Measurements from ENCODE around the gene SMIM26. TPM values are rescaled to one million over a fixed set of nuclear protein-coding genes. Genes with fewer than 3 reads are reported as not detected.

The SMIM26 gene
- total RNA-seq, 1 donor from 2014 or later: 55.7 TPM

- TF ChIP-seq CTCF (IDR thresholded peaks at IDR 0.05): no peak
- DNase-seq (ENCODE audit: extremely low spot score, unreplicated experiment): no peak
- no peak overlapping the region for H3K4me3 Mint-ChIP-seq (ENCODE audit: unreplicated experiment)
- H3K27ac Mint-ChIP-seq (ENCODE audit: unreplicated experiment): no peak overlapping the region
- no peaks in the 10 kb centered on the region for H3K27me3 Mint-ChIP-seq (ENCODE audit: unreplicated experiment)
- H3K4me1 Mint-ChIP-seq (ENCODE audit: unreplicated experiment): peaks cover 8% of the 10 kb centered on the region
- H3K9me3 Mint-ChIP-seq (ENCODE audit: unreplicated experiment): no peaks in the 10 kb centered on the region
- H3K36me3 Mint-ChIP-seq (ENCODE audit: unreplicated experiment): peaks cover 57% of the 10 kb centered on the region
These were observed 39.4 kb upstream of the SMIM26 start for GRCh38 chr20:18527836-18528235.

GRCh38 chr20:18529041-18529440, 38.2 kb upstream of the SMIM26 start:
- no peaks in the 10 kb centered on the region for H3K9me3 Mint-ChIP-seq (ENCODE audit: unreplicated experiment)
- no peaks in the 10 kb centered on the region for H3K27me3 Mint-ChIP-seq (ENCODE audit: unreplicated experiment)
- no peak for TF ChIP-seq CTCF (IDR thresholded peaks at IDR 0.05)
- H3K4me1 Mint-ChIP-seq (ENCODE audit: unreplicated experiment): peaks cover 6% of the 10 kb centered on the region
- no peak overlapping the region for H3K4me3 Mint-ChIP-seq (ENCODE audit: unreplicated experiment)
- H3K27ac Mint-ChIP-seq (ENCODE audit: unreplicated experiment): no peak overlapping the region
- DNase-seq (ENCODE audit: extremely low spot score, unreplicated experiment): no peak
- H3K36me3 Mint-ChIP-seq (ENCODE audit: unreplicated experiment): peaks cover 54% of the 10 kb centered on the region

- Mint-ChIP-seq H3K4me3 (ENCODE audit: unreplicated experiment) (no peak overlapping the region), H3K27me3 (ENCODE audit: unreplicated experiment) (no peaks in the 10 kb centered on the region), H3K9me3 (ENCODE audit: unreplicated experiment) (no peaks in the 10 kb centered on the region), H3K36me3 (ENCODE audit: unreplicated experiment) (peaks cover 48% of the 10 kb centered on the region), H3K4me1 (ENCODE audit: unreplicated experiment) (no peaks in the 10 kb centered on the region), H3K27ac (ENCODE audit: unreplicated experiment) (no peak overlapping the region)
- no peak for DNase-seq (ENCODE audit: extremely low spot score, unreplicated experiment)
- no peak for TF ChIP-seq CTCF (IDR thresholded peaks at IDR 0.05)
These were observed 34.6 kb upstream of the SMIM26 start for GRCh38 chr20:18532626-18533025.

GRCh38 chr20:18533491-18533890, 33.7 kb upstream of the SMIM26 start:
- no peaks in the 10 kb centered on the region for H3K9me3 Mint-ChIP-seq (ENCODE audit: unreplicated experiment)
- TF ChIP-seq CTCF (IDR thresholded peaks at IDR 0.05): no peak
- no peaks in the 10 kb centered on the region for H3K27me3 Mint-ChIP-seq (ENCODE audit: unreplicated experiment)
- DNase-seq (ENCODE audit: extremely low spot score, unreplicated experiment): no peak
- peaks cover 49% of the 10 kb centered on the region for H3K36me3 Mint-ChIP-seq (ENCODE audit: unreplicated experiment)
- H3K27ac Mint-ChIP-seq (ENCODE audit: unreplicated experiment): no peak overlapping the region
- no peak overlapping the region for H3K4me3 Mint-ChIP-seq (ENCODE audit: unreplicated experiment)
- no peaks in the 10 kb centered on the region for H3K4me1 Mint-ChIP-seq (ENCODE audit: unreplicated experiment)

- TF ChIP-seq CTCF (IDR thresholded peaks at IDR 0.05): no peak
- no peak overlapping the region for H3K4me3 Mint-ChIP-seq (ENCODE audit: unreplicated experiment)
- no peaks in the 10 kb centered on the region for H3K4me1 Mint-ChIP-seq (ENCODE audit: unreplicated experiment)
- no peaks in the 10 kb centered on the region for H3K9me3 Mint-ChIP-seq (ENCODE audit: unreplicated experiment)
- H3K27ac Mint-ChIP-seq (ENCODE audit: unreplicated experiment): no peak overlapping the region
- no peak for DNase-seq (ENCODE audit: extremely low spot score, unreplicated experiment)
- H3K36me3 Mint-ChIP-seq (ENCODE audit: unreplicated experiment): peaks cover 44% of the 10 kb centered on the region
- H3K27me3 Mint-ChIP-seq (ENCODE audit: unreplicated experiment): no peaks in the 10 kb centered on the region
These were observed 33.1 kb upstream of the SMIM26 start for GRCh38 chr20:18533978-18534644.

Data from osteocyte (in vitro differentiated cells).